COR-L47 (cell line): ENCODE results near the gene LSP1.
"Not testable (repeated sequence)": the region's sequence is repeated elsewhere in the genome, so short reads cannot be mapped to it uniquely, and the experiment has no call there.

ENCODE experiments used
- DNase-seq: peaks from one replicate; lab custom pipeline; 2025; lab: John Stamatoyannopoulos, UW

Gene LSP1, protein sequence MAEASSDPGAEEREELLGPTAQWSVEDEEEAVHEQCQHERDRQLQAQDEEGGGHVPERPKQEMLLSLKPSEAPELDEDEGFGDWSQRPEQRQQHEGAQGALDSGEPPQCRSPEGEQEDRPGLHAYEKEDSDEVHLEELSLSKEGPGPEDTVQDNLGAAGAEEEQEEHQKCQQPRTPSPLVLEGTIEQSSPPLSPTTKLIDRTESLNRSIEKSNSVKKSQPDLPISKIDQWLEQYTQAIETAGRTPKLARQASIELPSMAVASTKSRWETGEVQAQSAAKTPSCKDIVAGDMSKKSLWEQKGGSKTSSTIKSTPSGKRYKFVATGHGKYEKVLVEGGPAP

DNA sequence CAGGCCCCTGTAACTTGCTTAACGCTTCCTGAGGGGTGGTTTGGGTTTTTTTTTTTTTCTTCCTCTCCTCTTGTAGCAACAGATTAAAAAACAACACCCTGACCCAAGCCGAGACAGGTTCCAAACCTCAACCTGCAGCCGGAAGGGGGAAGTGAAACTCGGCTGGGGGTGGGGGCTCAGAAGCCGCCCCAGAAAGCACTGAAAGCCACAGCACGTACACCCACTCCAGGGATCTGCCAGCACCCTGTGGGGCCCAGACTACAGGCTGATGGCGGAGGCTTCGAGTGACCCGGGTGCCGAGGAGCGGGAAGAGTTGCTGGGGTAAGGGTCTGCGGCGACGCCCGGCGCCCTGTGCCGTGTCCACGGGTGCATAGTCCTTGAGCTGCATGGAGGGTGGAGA is at the start of gene LSP1:
TSS of gene LSP1 (plus strand) at position 208 of the 400 bp plus-strand sequence. CDS start at position 269, 61 bp downstream.
- no peak for DNase-seq

DNA sequence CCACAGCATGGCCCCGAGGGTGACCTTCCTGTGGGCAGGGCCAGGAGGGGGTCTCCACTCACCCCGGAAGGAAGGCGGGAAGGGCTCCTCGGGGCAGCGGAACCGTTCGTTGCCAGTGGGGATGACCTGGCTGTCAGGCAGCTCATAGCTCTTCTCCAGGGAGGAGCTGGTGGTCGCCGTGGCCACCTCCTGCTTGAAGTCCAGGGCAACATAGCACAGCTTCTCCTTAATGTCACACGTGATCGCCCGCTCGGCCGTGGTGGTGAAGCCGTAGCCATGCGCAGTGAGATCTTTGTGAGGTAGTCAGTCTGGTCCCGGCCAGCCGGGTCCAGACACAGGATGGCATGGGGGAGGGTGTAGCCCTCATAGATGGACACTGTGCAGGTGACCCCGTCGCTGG is 49.6 kb upstream of the LSP1 start:
- no peak for DNase-seq

DNA sequence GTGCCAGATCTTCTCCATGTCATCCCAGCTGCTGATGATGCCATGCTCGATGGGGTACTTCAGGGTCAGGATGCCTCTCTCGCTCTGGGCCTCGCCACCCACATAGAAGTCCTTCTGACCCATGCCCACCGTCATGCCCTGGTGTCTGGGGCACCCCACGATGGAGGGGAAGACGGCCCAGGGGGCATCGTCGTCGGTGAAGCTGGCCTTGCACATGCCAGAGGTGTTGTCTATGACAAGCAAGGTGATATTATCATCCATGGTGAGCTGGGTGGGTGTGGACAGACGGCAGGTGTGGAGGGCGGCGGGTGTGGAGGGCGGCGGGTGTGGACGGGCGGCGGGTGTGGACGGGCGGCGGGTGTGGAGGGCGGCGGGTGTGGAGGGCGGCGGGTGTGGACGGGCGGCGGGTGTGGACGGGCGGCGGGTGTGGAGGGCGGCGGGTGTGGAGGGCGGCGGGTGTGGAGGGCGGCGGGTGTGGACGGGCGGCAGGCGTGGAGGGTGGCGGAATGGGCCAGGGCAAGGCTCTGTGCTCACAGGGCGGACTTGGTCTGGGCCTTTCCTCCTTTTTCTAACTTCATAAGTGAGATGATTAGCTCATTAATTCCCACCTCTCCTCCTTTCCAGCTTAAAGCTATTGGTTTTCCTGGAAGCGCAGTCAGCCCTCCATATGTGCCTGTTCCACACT is 48.9 kb upstream of the LSP1 start:
- not testable (repeated sequence) for DNase-seq

DNA sequence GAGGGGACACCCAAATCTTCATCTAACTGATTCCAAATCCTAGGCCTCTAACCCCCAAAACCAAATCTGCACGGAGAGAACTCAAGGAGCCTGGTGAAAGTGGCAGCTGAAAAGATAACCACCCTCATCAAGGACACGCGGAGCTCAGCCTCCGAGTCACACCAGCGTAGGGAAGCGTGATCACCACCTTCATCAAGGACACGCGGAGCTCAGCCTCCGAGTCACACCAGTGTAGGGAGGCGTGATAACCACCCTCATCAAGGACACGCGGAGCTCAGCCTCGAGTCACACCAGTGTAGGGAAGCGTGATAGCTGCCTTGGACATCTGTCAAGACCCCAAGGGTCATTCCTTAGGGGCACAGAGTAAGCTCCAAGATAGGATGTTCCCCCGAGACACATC is 47.4 kb upstream of the LSP1 start:
- DNase-seq: no peak

DNA sequence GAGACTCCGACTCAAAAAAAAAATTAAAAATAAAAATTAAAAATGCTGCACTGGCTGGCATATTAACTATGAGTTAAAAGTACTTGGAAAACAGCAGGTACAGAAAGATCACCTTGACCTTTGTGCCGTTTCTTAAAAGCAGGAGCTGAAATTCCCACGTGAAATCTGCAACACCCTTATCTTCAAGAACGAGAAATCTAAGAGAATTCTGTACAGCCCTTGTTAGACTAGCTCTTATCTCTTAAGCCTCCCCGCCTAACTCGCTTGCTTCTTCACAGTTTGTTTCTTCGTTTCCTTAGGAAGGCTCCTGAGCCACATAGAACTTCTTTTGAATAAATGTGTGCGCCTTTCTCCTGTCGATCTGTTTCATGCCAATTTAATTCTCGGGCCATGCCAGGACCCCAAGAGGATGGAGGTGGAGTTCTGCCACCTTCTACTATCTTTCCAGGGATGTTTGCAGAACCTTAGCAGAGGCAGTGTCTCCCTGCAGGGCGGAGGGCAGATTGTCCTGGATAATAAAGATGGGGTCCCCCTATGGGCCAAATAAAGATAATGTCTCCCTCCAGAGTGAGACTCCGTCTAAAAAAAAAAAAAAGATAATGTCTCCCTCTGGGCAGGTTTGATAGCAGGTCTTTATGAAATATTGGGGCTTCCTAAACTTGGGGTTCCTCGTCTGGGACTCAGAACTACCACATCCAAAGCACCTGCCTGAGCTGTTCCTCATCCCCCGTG is 45.5 kb upstream of the LSP1 start:
- DNase-seq: no peak

DNA sequence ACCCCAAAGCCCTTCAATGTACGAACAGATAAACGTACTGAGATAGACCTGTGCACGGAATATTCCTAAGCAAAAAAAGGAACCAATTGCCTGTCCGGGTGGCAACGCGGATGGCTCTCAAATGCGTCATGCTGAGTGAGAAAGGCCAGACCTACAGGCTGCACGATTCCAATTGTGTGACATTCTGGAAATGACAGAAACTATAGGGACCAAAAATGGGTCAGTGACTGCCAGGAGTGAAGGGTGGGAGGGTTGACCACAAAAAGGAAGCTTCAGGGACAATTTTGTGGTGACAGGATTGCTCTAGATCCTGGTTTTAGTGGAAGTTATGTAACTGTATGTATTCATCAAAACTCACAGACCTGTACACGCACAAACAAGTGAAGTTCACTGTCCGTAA is 42.1 kb upstream of the LSP1 start:
- DNase-seq: no peak

DNA sequence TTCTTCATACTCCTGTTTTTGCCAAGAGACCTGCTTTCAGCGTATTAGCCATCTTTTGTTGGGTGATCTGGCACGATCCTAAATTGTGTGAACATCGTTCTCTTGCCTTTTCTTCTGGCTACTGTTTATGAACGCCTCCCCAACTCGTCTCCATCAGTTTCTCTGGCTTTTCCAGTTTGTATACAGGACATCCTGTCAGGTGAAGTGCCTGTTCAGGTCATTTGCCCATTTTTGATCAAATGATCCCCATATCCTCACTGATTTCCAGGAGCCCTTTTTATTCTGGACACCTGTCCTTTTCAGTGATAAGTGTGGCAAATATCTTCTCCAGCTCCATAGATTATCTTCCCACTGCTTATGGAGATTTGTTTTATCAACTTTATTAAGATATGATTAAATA is 40.6 kb upstream of the LSP1 start:
- no peak for DNase-seq

DNA sequence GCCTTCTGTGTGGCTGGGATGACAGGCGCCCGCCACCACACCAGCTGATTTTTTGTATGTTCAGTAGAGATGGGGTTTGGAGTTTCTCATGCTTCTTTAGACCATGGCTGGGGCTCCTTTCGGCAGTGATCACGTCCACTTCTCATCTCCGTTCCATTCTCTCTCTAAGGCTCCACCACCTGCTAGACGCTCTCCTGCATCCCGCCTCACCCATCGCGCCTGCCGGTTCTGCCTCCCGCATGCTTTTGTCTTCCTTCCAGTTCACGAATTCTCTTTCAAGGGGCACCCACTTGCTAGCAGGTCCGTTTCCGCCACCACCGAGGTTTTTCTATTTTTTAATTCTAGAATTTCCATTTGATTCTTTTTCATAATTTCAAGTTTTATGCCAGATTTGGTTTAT is 40.1 kb upstream of the LSP1 start:
- DNase-seq: no peak

DNA sequence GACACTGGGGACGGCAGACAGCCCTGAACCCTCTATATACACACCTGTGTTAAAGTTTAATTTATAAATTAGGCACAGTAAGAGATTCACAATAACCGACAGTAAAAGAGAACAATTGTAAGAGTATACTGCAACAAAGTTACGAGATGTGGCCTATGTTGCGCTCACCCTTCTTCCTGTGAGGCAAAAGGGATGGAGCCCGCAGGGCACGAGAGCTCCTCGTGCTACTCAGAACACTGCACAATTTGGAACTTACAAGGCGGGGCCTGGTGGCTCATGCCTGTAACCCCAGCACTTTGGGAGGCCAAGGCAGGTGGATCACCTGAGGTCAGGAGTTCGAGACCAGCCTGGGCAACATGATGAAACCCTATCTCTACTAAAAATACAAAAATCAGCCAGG is 39.5 kb upstream of the LSP1 start:
- not testable (repeated sequence) for DNase-seq

DNA sequence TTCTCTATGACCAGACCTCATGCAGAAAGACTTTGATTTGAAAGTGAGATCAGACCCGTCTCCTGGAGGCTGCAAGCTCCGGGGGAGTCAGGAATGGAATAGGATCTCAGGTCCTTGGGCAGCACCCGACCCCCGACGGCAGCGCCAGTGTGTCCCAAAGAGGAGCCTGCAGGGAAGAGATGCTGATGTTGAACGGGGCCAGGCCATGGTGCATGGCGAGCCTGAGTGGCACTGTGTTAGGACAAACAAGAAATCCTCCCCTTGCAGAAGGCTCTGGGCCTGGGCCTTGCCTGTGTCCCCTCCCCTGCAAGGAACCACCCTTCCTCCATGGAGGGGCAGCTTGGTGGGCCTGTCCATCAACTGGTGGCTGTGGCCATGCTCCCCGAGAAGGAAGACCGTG is 38.2 kb upstream of the LSP1 start:
- DNase-seq: no peak

DNA sequence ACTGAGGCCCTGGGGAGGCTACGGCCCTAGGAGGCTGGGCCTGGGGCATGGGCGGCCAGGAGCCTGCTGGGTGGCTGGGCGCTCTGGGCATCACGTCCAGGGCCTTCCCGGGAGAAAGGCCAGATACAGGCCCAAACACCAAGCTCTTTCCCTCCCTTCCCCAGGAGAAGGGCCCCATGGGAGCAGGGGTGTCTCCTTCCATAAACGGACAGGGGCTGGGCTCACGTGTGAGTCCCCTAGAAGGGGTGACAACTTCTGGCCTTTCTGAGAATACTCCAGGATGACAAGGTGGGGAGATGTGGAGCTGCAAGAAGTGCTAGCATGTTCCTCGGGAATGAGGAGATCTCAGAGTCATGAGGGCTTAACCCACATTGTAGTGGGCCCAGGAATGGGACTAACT is 37.6 kb upstream of the LSP1 start:
- DNase-seq: no peak

DNA sequence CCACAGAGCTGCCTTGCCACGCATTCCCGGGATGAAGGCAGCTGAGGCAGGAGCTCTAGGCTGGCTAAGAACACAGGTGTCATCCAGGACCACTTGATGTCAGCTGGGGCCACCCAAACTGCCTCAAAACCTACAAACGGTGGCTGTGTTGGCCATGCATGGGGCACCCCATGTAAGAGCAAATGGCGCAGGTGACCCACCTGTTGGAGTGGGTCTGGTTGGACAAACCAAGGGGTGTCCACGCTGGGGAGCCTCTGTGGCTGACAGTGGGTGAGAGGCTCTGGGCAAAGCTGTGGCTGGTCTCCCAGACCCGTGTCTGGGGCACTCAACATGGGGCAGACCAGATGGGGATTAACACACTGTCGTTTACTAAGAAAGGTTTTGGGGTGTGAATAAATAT is 37.1 kb upstream of the LSP1 start:
- DNase-seq: no peak

DNA sequence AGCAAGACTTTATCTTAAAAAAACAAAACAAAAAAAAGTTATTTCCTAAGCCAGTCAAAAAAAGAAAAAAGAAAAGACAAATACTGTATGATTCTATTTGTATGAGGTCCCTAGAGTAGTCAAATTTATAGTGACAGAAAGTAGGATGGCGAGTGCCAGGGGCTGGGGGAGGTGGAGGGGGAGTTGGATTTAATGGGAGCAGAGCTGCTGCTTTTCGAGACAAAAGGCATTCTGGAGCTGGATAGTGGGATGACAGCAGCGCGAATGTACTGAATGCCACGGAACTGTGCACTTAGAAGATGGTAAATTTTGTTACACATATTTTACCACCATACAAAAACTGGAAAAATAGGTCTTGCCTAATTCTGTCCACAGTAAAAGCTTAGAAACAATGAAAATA is 35.9 kb upstream of the LSP1 start:
- DNase-seq: no peak

DNA sequence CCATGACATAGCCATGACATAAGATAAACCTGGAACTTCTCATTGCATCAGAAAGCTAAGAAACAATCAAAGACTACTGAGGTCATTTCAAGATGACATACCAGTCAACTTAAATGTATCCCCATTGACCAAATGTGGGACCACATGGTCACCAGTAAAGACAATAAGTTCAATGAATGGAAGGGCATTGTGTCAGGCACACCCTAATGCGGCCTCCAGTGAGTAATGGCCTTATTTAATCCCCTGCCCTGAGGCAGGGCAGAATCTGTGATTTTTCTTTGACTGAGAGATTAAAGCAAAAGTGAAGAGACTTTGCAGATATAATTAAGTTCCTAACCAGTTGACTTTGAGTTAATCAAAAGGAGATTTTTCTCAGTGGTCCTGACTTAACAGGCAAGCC is 35.4 kb upstream of the LSP1 start:
- DNase-seq: no peak

DNA sequence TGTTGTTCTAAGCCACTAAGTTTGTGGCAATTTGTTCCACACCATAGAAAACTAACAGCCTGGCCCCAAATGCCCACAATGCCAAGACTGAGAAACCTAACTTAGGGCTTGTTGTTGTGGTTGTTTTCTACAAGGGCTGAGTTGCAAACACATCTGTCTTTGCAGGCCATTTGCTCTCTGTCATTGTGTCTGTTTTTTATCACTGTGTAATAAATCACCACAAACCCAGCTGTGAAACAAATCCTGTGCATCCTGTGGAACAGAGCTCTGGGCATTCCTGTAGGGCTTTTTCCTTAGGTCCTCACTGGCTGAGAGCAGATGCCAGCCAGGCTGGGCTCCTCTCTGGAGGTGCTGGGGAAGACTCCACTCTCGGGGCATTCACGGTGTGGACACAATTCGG is 33.8 kb upstream of the LSP1 start:
- DNase-seq: no peak

DNA sequence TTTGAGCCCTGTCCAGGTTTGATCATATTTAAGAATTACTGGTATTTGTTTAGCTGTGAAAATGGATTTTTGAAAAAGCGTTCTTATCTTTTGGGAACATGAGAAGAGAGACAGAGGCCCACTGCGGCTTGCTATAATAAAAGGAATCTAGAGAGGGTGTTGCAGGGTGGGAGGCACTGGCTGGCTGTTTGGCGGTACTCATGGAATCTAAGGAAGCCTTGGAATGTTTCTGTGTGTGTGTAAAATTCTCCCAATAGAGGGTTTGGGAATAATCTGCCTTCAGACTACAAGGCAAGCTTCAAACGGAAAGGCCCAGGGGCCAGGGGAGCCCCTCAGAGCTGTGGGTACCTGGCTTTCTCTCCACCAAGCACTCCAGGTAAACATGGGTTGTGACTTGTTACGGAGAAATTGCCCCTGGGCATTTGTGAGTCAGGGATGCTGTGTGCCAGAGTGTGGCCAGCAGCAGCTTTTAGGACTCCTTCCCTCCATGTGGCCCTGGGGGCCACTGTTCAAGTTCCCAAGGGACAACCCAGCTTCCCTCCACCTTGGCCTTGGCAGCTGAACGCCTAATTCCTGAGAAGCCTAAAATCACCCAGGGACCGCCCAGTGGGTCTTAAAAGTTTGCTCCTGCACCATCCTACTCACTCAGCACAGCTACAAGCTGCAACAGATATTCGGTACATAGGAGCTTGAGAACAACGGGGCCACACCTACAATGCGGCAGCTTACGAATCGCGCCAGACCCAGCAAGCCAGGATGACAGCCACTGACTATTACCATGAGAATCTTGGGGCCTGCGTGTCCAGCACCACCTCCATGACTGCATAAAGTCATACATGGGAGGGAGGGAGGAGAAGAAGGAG is 32.2 kb upstream of the LSP1 start:
- DNase-seq: no peak

DNA sequence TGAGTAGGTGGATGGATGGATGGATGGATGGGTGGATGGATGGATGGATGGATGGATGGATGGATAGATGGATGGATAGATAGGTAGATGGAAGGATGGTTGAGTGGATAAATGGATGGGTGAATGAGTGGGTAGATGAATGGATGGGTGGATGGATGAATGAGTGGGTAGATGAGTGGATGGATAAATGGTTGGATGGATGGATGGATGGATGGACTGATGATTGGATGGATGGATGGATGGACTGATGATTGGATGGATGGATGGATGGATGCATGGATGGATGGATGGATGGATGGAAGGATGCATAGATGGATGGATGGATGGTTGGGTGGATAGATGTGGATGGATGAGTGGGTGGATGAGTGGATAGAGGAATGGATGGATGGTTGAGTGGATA is 31.3 kb upstream of the LSP1 start:
- no peak for DNase-seq

DNA sequence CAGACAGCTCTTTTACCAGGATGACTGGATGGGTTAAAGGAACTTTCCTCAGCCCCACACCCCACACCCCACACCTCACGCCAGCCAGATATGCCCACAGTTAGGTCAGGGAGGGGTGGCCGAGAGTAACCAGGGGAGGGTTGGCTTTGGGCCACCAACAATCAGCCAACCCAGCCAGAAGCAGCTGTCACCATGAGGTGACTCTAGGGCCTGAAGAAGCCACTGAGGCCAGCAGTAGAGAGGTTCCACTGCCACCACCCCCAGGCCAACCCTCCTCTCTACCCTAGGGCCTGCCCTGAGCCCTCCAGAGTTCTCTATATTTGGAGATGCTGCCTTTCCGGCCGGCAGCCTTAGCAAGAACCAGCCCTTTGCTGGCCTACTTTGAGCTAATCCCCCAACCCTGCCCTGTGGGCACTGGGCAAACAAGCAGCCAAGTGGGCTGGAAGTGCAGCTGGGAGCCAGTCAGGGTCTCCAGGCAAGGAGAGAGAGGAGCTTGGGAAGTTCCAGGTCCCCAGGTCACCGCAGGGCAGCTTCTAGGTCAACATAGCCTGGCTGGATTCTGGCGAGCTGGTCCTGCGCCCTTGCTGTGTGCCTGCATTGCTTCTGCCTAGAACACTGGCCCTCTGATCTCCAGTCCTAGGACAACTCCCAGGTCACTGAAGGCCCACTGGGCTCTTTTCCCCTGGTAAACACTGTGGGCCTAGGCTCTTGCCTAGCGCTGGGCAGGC is 30.1 kb upstream of the LSP1 start:
- DNase-seq: no peak

DNA sequence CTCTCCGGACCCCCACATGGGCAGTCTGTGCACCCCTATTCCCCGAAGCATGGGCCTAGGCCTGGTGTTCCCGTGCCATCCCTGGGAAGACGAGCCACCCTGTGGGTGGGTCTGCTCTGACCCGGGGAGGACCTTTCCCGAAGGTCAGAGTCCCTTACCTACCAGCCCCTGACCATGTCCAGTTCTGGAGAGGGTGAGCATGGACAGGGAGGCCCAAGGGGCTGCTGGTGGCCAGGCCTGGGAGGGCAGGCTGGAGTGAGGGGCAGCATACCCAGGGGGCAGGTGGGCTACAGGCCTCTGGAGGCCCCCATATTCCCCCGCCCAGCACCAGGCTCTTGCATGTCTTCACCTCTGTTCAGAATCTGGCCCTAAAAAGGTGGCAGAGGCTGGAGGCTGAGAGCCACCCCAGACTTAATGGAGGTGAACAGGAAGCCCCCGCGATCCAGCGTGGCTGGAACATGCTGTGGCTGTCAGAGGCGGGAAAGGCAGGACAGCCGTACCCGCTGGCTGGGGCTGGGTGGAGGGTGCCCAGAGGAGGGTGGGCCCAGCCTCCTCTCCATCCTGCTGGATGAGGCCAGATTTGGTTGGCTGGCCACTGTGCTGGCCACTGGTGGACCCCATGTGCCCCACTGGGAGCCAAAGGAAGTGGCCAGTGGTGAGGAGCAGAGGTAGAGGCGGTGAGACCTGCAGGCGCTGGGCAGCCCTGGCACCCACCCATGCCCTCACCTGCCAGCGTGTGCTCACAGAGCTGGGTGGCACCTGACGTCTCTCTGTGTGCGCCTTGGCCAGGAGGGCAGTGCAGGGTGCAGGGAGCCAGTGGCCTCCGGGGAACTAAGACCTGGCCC is 29.3 kb upstream of the LSP1 start:
- DNase-seq: no peak

DNA sequence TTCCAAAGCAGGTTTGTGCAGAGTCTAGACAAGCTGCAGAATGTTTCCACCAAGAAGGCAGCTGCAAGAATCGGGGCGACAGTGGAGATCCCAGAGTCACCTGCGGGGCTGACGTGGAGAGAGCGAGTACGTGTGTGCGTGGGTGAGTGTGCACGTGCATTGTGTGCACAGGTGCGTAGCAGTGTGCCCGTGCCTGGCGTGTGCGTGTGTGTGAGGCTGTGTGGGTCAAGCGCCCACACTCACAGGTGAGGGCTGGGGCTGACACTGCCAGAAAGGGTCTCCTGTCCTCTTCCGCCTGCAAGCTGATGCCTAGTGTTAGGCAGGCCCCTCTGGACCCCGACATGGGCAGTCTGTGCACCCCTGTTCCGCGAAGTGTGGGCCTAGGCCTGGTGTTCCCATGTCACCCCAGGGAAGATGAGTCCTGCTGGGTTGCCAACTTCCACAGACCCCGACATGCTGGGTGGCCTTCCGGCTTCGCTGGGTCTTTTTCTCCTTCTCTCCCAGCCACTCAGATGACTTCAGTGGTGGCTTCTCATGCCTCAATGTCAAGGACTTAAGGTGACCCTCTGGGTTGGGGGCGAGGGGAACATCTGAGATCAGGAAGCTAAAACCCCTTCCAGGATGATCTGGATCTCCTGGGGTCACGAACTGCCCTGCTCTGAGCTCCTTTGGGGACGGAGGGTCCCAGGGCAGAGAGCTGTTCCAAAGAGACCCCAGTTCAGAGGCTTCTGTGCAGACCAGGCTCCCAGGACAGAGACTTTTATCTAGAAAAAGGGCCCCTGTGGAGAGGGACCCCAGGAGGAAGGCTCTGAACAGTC is 28.5 kb upstream of the LSP1 start:
- no peak for DNase-seq
